ENCODE measurements around the gene JARID2.

The JARID2 gene

DNA sequence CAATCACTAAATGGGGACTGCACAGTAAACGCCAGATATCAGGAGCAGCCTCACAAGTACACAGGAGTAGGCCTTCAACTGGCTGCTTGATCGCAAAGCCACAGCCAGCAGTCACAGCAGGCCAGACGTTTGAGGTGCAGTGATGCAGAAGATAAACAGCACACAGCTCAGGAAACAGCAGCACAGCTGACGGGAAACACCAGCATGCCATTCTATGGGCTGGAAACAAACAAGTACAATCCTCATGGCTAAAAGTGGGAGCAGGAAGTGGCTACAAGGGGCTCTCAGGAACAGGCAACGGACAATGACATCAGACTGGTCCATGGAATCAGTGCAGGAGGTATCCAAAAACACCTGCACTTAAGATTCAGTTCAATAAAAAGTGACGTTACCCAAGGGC, 305.9 kb downstream of the JARID2 start:
- Histone ChIP-seq H3K27ac (no peak overlapping the region), H3K4me3 (peak overlapping the region; percentile 22), H3K9me3 (ENCODE audit: low read depth, low read length) (no peaks in the 10 kb centered on the region), H3K36me3 (ENCODE audit: insufficient read depth, low read length) (no peaks in the 10 kb centered on the region), H3K9ac (ENCODE audit: insufficient read length) (no peak overlapping the region)
- TF ChIP-seq POLR2AphosphoS5 (IDR thresholded peaks at IDR 0.05; ENCODE audit: borderline replicate concordance, low read depth, low read length) (no peak), EZH2 (IDR thresholded peaks at IDR 0.05) (no peak), FOXP2 (optimal IDR thresholded peaks at IDR 0.05; ENCODE audit: control extremely low read depth, extremely low read length, insufficient read depth) (peak; percentile 95)
- no peak for DNase-seq (ENCODE audit: low read depth, low spot score)

GRCh38 chr6:15553031-15553430, 307.2 kb downstream of the JARID2 start:
- H3K36me3 ChIP-seq (ENCODE audit: insufficient read depth, low read length) = no peaks in the 10 kb centered on the region
- no peak for DNase-seq (ENCODE audit: low read depth, low spot score)
- TF ChIP-seq EZH2 (IDR thresholded peaks at IDR 0.05) (no peak), POLR2AphosphoS5 (IDR thresholded peaks at IDR 0.05; ENCODE audit: borderline replicate concordance, low read depth, low read length) (no peak), FOXP2 (optimal IDR thresholded peaks at IDR 0.05; ENCODE audit: control extremely low read depth, extremely low read length, insufficient read depth) (no peak)
- no peak overlapping the region for H3K9ac ChIP-seq (ENCODE audit: insufficient read length)
- peak overlapping the region; percentile 78 for H3K27ac ChIP-seq
- peak overlapping the region; percentile 30 for H3K4me3 ChIP-seq
- H3K9me3 ChIP-seq (ENCODE audit: low read depth, low read length) = no peaks in the 10 kb centered on the region

DNA sequence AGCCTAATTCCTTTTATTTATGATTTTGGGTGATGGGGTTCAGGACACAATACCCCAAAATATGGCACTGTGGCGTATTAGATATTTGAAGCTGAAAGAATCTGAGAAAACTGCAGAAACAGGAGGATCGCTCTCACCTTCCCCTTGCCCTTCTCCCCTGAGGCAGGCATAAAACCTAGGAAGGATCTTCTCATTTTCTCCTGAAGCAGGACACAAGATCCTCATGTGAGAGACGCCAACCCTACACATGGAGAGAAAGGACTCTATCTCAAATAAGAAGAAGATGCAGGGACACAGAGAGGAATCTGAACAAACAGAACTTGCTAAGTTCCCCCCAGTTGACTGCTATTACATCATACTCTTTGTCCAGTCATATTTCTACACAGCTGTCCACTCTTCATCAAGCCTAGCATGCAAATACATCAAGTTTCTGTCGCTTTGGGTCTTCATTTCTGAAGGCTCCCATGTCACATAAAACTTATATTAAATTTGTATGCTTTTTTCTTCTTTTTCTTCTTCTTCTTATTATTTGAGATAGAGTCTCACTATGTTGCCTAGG, 307.9 kb downstream of the JARID2 start:
- TF ChIP-seq EZH2 (IDR thresholded peaks at IDR 0.05) = no peak
- TF ChIP-seq POLR2AphosphoS5 (IDR thresholded peaks at IDR 0.05; ENCODE audit: borderline replicate concordance, low read depth, low read length) = no peak
- no peak for TF ChIP-seq FOXP2 (optimal IDR thresholded peaks at IDR 0.05; ENCODE audit: control extremely low read depth, extremely low read length, insufficient read depth)
- DNase-seq (ENCODE audit: low read depth, low spot score) = no peak
- Histone ChIP-seq H3K36me3 (ENCODE audit: insufficient read depth, low read length) (no peaks in the 10 kb centered on the region), H3K4me3 (no peak overlapping the region), H3K27ac (peak overlapping the region; percentile 78; the same call in 1 of the 2 replicates), H3K9me3 (ENCODE audit: low read depth, low read length) (no peaks in the 10 kb centered on the region), H3K9ac (ENCODE audit: insufficient read length) (no peak overlapping the region)

- TF ChIP-seq EZH2 (IDR thresholded peaks at IDR 0.05) (no peak), FOXP2 (optimal IDR thresholded peaks at IDR 0.05; ENCODE audit: control extremely low read depth, extremely low read length, insufficient read depth) (no peak), POLR2AphosphoS5 (IDR thresholded peaks at IDR 0.05; ENCODE audit: borderline replicate concordance, low read depth, low read length) (no peak)
- no peak overlapping the region for H3K27ac ChIP-seq
- no peaks in the 10 kb centered on the region for H3K9me3 ChIP-seq (ENCODE audit: low read depth, low read length)
These were observed 308.8 kb downstream of the JARID2 start for GRCh38 chr6:15554728-15555100.

DNA sequence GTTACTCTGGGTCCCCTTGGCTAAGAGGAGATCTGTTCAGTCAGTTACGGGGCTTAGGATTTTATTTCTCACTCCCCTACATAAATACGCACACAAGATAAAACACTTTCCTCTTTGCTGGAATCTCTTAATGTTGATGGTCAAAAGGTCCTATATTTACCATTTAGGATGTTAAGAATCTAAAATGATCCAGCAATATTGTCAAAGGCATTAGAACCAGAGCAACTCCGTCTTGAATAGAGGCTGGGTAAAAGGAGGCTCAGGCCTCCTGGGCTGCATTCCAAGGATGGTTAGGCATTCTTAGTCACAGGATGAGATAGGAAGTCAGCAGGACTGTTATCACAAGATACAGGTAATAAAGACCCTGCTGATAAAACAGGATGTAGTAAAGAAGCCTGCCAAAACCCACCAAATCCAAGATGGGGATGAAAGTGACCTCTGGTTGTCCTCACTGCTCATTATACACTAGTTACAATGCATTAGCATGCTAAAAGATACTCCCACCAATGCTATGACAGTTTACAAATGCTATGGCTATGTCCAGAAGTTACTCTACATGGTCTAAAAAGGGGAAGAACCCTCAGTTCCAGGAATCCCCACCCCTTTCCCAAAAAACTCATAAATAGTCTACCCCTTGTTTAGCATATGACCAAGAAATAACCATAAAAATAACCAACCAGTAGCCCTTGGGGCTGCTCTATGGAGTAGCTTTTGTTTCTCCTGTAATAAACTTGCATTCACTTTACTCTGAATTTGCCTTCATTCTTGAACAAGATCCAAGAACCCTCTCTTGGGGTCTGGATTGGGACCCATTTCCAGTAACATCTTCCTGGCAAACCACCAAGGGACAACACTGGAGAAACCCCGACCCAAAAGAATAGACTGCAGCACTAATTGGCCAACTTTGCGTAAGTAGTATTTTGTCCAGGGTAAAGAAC, 309.5 kb downstream of the JARID2 start:
- Histone ChIP-seq H3K9ac (ENCODE audit: insufficient read length) (no peak overlapping the region), H3K9me3 (ENCODE audit: low read depth, low read length) (no peaks in the 10 kb centered on the region), H3K4me3 (no peak overlapping the region), H3K27ac (no peak overlapping the region), H3K36me3 (ENCODE audit: insufficient read depth, low read length) (no peaks in the 10 kb centered on the region)
- TF ChIP-seq POLR2AphosphoS5 (IDR thresholded peaks at IDR 0.05; ENCODE audit: borderline replicate concordance, low read depth, low read length) = no peak
- no peak for TF ChIP-seq EZH2 (IDR thresholded peaks at IDR 0.05)
- no peak for DNase-seq (ENCODE audit: low read depth, low spot score)

More at GRCh38 chr6:15554728-15555100, 308.8 kb downstream of the JARID2 start:
- DNase-seq (ENCODE audit: low read depth, low spot score) = no peak
- H3K36me3 ChIP-seq (ENCODE audit: insufficient read depth, low read length) = no peaks in the 10 kb centered on the region
- H3K4me3 ChIP-seq = no peak overlapping the region
- no peak overlapping the region for H3K9ac ChIP-seq (ENCODE audit: insufficient read length)

GRCh38 chr6:15556711-15557110, 310.8 kb downstream of the JARID2 start:
- TF ChIP-seq POLR2AphosphoS5 (IDR thresholded peaks at IDR 0.05; ENCODE audit: borderline replicate concordance, low read depth, low read length) (no peak), FOXP2 (optimal IDR thresholded peaks at IDR 0.05; ENCODE audit: control extremely low read depth, extremely low read length, insufficient read depth) (no peak), EZH2 (IDR thresholded peaks at IDR 0.05) (no peak)
- Histone ChIP-seq H3K36me3 (ENCODE audit: insufficient read depth, low read length) (no peaks in the 10 kb centered on the region), H3K4me3 (no peak overlapping the region), H3K9me3 (ENCODE audit: low read depth, low read length) (no peaks in the 10 kb centered on the region), H3K9ac (ENCODE audit: insufficient read length) (no peak overlapping the region), H3K27ac (no peak overlapping the region)
- DNase-seq (ENCODE audit: low read depth, low spot score) = no peak

DNA sequence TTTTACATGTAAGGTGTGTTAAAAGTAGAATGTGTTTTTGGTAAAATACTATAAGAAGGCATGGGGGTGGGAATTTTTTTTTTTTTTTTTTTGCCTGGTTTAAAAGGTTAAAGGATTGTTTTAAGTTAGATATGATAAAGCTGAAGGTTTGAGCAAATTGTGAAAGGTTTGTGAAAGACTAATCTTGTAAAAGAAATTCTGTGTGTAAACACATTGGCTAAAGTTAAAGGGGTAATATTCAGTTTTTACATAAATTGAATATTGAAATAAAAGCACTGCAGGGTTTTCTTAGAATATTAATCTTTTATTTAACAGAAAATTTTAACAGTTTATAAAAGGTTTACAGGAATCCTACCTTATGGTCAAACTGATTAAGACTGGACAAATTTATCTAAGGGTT, 311.3 kb downstream of the JARID2 start:
- no peak for DNase-seq (ENCODE audit: low read depth, low spot score)
- Histone ChIP-seq H3K27ac (no peak overlapping the region), H3K4me3 (no peak overlapping the region), H3K9ac (ENCODE audit: insufficient read length) (no peak overlapping the region), H3K9me3 (ENCODE audit: low read depth, low read length) (no peaks in the 10 kb centered on the region), H3K36me3 (ENCODE audit: insufficient read depth, low read length) (no peaks in the 10 kb centered on the region)
- TF ChIP-seq FOXP2 (optimal IDR thresholded peaks at IDR 0.05; ENCODE audit: control extremely low read depth, extremely low read length, insufficient read depth) (no peak), EZH2 (IDR thresholded peaks at IDR 0.05) (no peak), POLR2AphosphoS5 (IDR thresholded peaks at IDR 0.05; ENCODE audit: borderline replicate concordance, low read depth, low read length) (no peak)

DNA sequence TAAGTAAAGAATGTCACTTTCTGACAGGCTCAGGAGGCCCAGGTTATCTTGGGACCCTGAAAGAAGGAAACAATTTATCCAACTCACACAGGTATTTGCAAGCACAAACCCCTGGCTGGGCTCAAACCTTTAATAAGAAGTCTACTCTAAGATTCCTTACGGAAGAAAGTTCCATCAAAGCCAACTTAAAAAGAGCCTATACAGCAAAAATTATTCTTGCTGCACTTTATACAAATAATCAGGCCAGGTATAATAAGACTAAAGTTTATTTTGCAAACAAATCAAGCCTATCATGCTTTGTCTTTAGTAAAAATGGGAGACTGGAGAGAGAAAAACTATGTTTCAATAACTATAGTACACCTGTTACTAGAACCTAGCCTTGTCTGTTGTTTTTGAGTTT, 314.8 kb downstream of the JARID2 start:
- TF ChIP-seq FOXP2 (optimal IDR thresholded peaks at IDR 0.05; ENCODE audit: control extremely low read depth, extremely low read length, insufficient read depth) (no peak), EZH2 (IDR thresholded peaks at IDR 0.05) (no peak), POLR2AphosphoS5 (IDR thresholded peaks at IDR 0.05; ENCODE audit: borderline replicate concordance, low read depth, low read length) (no peak)
- no peak for DNase-seq (ENCODE audit: low read depth, low spot score)
- no peak overlapping the region for H3K4me3 ChIP-seq

More for the DNA sequence above, 314.8 kb downstream of the JARID2 start:
- Histone ChIP-seq H3K27ac (no peak overlapping the region), H3K9me3 (ENCODE audit: low read depth, low read length) (no peaks in the 10 kb centered on the region), H3K36me3 (ENCODE audit: insufficient read depth, low read length) (no peaks in the 10 kb centered on the region), H3K9ac (ENCODE audit: insufficient read length) (no peak overlapping the region)
